Breast epithelium (tissue), 4 donors: ENCODE data around the gene VPS13D. TPM values are rescaled to one million over a fixed set of nuclear protein-coding genes. Genes with fewer than 3 reads are reported as not detected.

Source experiments
- DNase-seq, 2 donors: peaks; one replicate each; pipeline ENCODE4 v3.0.0-alpha.2; 2019; ENCODE audit warnings: low spot score in 2 of 2
- H3K27ac ChIP-seq, 2 donors: fragments of 200-600 bp; sonication (generic) in 1 of 2; one replicate each; pipeline ENCODE4 v1.5.1; 2016 to 2019; ENCODE audit warnings: mild to moderate bottlenecking in 1 of 2
- H3K27me3 ChIP-seq, 2 donors: fragments of 200-600 bp; sonication (generic) in 1 of 2; one replicate each; pipeline versions ENCODE4 v1.5.1 to v1.6.0; 2017 to 2019; ENCODE audit warnings: control low read depth in 1 of 2, mild to moderate bottlenecking in 1 of 2
- H3K36me3 ChIP-seq: fragments of 200-600 bp; one replicate; pipeline ENCODE4 v1.5.1; 2019
- H3K4me1 ChIP-seq, 2 donors: fragments of 200-600 bp; sonication (generic); one replicate each; pipeline ENCODE4 v1.5.1; 2016 to 2019; ENCODE audit warnings: control low read depth in 1 of 2
- H3K4me3 ChIP-seq, 3 donors: fragments of 200-600 bp; sonication (generic); 1 replicate in 2 of 3; 2 replicates in 1 of 3; pipeline ENCODE4 v1.5.1; 2016 to 2019; ENCODE audit warnings: mild to moderate bottlenecking in 3 of 3, moderate library complexity in 2 of 3
- H3K9me3 ChIP-seq, 2 donors: fragments of 200-600 bp; sonication (generic) in 1 of 2; one replicate each; pipeline ENCODE4 v1.5.1; 2016 to 2019; ENCODE audit warnings: control low read depth in 1 of 2
- CTCF ChIP-seq, 3 donors: fragments of 450-650 bp; IDR thresholded peaks; one replicate each; pipeline ENCODE4 v1.5.1; 2016 to 2017; ENCODE audit warnings: antibody characterized with exemption in 3 of 3, mild to moderate bottlenecking in 3 of 3, moderate library complexity in 3 of 3
- POLR2A ChIP-seq: fragments of 450-650 bp; IDR thresholded peaks from one replicate; pipeline ENCODE4 v1.6.1; 2016; ENCODE audit warnings: antibody characterized with exemption, mild to moderate bottlenecking, moderate library complexity
- POLR2AphosphoS5 ChIP-seq, 3 donors: sonication (generic); formaldehyde crosslinking; IDR thresholded peaks; one replicate each; pipeline ENCODE4 v1.6.1; 2017; ENCODE audit warnings: antibody characterized with exemption in 3 of 3
- intact Hi-C: fragments of 100-400 bp; cut with DNase I; formaldehyde crosslinking; loops from one replicate; pipeline ENCODE4 v1.15.1; 2023; ENCODE audit warnings: low total_unique reads
- total RNA-seq, 3 donors: library from RNA; depleted of rRNA; stranded (reverse); fragments of >200 nt; gene quantifications; one replicate each; pipeline ENCODE4 v1.1.0, GENCODE V29; 2016

Gene VPS13D
- total RNA-seq, 3 donors from 2014 or later = 73.9 to 115 (median 96.4) TPM

DNA sequence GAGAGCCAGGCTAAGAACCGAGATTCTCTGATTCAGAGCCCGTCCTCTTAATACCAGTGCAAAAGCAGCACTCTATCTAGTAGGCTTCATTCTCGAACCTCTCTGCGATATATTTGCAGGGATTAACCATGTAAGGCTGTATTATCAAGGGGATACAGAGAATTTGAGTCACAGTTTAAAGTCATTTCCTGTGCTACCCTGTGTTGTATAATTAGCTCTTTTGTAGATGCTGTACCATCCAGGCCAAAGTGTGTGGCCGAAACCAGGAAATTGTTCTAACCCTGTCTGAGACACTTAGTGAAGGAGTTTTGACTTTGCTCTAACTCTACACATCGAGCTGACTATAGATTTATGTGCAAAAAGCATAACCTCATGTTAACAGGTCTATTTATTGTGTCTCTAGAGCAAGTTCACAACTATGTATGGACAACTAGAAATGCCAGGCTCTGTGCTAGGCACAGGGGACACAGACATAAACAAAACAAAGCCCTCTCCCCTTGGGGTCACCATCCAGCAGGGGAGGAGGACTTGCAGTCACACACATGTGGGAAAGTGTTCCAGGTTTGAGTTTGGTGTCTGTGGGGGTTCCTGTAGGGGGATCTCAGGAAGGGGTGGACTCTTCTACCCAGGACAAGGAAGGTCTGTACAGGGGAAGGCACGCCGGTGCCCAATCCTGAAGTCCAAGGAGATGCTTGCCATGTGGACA lies 206.0 kb downstream of the VPS13D start:
- peak overlapping the region; percentile 61 to 72 for H3K27ac ChIP-seq
- no peak overlapping the region for H3K4me3 ChIP-seq
- no peak for TF ChIP-seq POLR2AphosphoS5 (IDR thresholded peaks at IDR 0.05)
- intact Hi-C loops = no loop called here
- no peaks in the 10 kb centered on the region for H3K9me3 ChIP-seq
- no peaks in the 10 kb centered on the region for H3K27me3 ChIP-seq
- peaks cover 0 to 12% of the 10 kb centered on the region in 2 donors for H3K4me1 ChIP-seq
- H3K36me3 ChIP-seq = no peaks in the 10 kb centered on the region
- DNase-seq = no peak

DNA sequence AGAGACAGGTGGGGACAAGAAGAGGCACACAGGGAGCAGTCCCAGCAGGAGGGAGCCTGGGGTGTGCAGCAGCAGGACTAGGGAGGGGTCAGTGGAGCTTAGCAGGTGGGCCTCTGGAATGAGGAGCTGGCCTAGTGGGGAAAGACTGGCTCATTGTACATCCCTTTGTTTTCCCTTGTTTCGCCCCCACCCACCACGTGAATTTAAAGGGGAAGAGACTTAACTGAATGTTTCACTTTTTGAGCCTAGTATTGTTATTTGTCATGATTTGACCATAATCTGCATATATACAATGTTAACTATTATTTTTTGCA lies 206.5 kb downstream of the VPS13D start:
- DNase-seq = no peak
- intact Hi-C loops = no loop called here
- H3K4me1 ChIP-seq = peaks cover 0 to 12% of the 10 kb centered on the region in 2 donors

GRCh38 chr1:12436817-12437599 lies 207.2 kb downstream of the VPS13D start:
- no peak for DNase-seq
- no peaks in the 10 kb centered on the region for H3K36me3 ChIP-seq
- H3K4me3 ChIP-seq = no peak overlapping the region
- H3K27me3 ChIP-seq = no peaks in the 10 kb centered on the region
- H3K9me3 ChIP-seq = no peaks in the 10 kb centered on the region
- TF ChIP-seq POLR2A (no peak), POLR2AphosphoS5 (IDR thresholded peaks at IDR 0.05) (no peak), CTCF (IDR thresholded peaks at IDR 0.05) (no peak)
- intact Hi-C loops = no loop called here
- peak overlapping the region; percentile 33 to 61 for H3K27ac ChIP-seq
- H3K4me1 ChIP-seq = peaks cover 0 to 12% of the 10 kb centered on the region in 2 donors

More for the DNA sequence above, 206.5 kb downstream of the VPS13D start:
- Histone ChIP-seq H3K4me3 (no peak overlapping the region), H3K9me3 (no peaks in the 10 kb centered on the region), H3K36me3 (no peaks in the 10 kb centered on the region), H3K27me3 (no peaks in the 10 kb centered on the region), H3K27ac (peak overlapping the region; percentile 61 to 72)
- TF ChIP-seq POLR2A (no peak), CTCF (IDR thresholded peaks at IDR 0.05) (no peak), POLR2AphosphoS5 (IDR thresholded peaks at IDR 0.05) (no peak)

DNA sequence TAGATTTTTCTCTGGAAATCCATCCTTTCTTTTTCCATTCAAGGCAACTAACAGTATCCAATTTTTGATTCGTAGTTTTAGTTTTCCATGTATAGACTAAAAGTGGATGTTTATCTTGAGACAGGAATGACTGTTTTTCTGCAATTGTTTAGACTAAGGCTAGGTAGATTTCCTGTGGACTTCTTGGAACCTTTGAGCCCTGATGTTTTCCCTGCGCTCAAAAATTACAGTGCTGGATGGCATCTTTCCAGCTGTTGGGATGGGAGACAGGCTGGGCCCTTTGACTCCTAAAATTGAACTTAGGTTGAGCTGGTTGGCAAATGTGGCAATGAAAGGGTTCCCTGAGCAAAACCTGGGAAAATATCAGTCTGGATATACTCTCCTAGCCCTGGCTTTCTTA lies 207.8 kb downstream of the VPS13D start:
- H3K9me3 ChIP-seq = no peaks in the 10 kb centered on the region
- H3K27ac ChIP-seq = no peak overlapping the region
- intact Hi-C loops = no loop called here
- no peak for DNase-seq
- H3K4me3 ChIP-seq = no peak overlapping the region
- peaks cover 0 to 12% of the 10 kb centered on the region in 2 donors for H3K4me1 ChIP-seq
- H3K36me3 ChIP-seq = no peaks in the 10 kb centered on the region
- no peaks in the 10 kb centered on the region for H3K27me3 ChIP-seq
- TF ChIP-seq POLR2AphosphoS5 (IDR thresholded peaks at IDR 0.05) = no peak
- TF ChIP-seq POLR2A = no peak
- no peak for TF ChIP-seq CTCF (IDR thresholded peaks at IDR 0.05)

GRCh38 chr1:12438349-12438924 lies 208.6 kb downstream of the VPS13D start:
- H3K9me3 ChIP-seq = no peaks in the 10 kb centered on the region
- no peak overlapping the region for H3K27ac ChIP-seq
- H3K4me1 ChIP-seq = peaks cover 0 to 12% of the 10 kb centered on the region in 2 donors
- TF ChIP-seq CTCF (IDR thresholded peaks at IDR 0.05) (no peak), POLR2A (no peak), POLR2AphosphoS5 (IDR thresholded peaks at IDR 0.05) (no peak)
- H3K4me3 ChIP-seq = no peak overlapping the region
- H3K36me3 ChIP-seq = no peaks in the 10 kb centered on the region
- DNase-seq = no peak
- H3K27me3 ChIP-seq = no peaks in the 10 kb centered on the region
- intact Hi-C loops = no loop called here
